ENCODE results near the gene LAMC1.
"Not testable (repeated sequence)": the region's sequence is repeated elsewhere in the genome, so short reads cannot be mapped to it uniquely, and the experiment has no call there.

Gene LAMC1

DNA sequence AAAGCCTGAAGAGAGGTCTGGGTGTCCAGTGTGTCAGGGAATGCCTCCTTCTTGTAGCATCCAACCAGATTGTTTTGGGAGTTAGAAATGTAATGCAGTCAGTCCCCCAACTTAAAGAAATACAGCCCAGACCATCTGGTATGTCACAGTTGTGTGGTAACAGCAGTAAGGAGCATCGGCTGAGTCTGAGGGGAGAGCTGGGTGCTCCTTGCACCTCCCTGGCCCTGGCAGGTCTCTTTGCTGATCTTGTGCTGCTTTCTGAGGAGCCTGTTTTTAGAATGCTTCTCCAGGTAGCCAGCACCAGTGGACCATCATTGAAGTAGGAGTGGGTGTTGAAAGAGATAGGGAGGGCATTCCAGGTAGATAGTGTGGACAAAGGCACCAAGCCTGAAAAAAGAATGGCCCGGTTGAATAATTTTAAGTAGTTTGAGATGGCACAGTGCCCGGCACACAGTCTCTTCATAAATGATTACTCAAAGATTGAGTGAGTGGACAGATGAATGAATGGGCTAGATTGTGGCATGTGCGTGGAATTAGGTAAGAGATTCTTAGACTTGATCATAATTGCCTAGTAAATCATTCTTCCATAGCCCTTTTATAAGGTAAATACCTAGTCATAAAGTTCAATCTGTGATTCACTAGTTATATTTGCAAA lies 46.5 kb downstream of the LAMC1 start:
- peaks cover 18% of the 10 kb centered on the region for H3K4me1 Mint-ChIP-seq
- TF ChIP-seq, protein P1, sequence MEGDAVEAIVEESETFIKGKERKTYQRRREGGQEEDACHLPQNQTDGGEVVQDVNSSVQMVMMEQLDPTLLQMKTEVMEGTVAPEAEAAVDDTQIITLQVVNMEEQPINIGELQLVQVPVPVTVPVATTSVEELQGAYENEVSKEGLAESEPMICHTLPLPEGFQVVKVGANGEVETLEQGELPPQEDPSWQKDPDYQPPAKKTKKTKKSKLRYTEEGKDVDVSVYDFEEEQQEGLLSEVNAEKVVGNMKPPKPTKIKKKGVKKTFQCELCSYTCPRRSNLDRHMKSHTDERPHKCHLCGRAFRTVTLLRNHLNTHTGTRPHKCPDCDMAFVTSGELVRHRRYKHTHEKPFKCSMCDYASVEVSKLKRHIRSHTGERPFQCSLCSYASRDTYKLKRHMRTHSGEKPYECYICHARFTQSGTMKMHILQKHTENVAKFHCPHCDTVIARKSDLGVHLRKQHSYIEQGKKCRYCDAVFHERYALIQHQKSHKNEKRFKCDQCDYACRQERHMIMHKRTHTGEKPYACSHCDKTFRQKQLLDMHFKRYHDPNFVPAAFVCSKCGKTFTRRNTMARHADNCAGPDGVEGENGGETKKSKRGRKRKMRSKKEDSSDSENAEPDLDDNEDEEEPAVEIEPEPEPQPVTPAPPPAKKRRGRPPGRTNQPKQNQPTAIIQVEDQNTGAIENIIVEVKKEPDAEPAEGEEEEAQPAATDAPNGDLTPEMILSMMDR (IDR thresholded peaks at IDR 0.05), result no peak
- peak overlapping the region; percentile 59 for H3K27ac Mint-ChIP-seq
- H3K4me3 Mint-ChIP-seq, result no peak overlapping the region
- H3K9me3 Mint-ChIP-seq, result peaks cover 34% of the 10 kb centered on the region
- H3K36me3 Mint-ChIP-seq (ENCODE audit: low read depth), result peaks cover 44% of the 10 kb centered on the region
- no peaks in the 10 kb centered on the region for H3K27me3 Mint-ChIP-seq (ENCODE audit: low read depth, poor library complexity)
- no peak for DNase-seq

DNA sequence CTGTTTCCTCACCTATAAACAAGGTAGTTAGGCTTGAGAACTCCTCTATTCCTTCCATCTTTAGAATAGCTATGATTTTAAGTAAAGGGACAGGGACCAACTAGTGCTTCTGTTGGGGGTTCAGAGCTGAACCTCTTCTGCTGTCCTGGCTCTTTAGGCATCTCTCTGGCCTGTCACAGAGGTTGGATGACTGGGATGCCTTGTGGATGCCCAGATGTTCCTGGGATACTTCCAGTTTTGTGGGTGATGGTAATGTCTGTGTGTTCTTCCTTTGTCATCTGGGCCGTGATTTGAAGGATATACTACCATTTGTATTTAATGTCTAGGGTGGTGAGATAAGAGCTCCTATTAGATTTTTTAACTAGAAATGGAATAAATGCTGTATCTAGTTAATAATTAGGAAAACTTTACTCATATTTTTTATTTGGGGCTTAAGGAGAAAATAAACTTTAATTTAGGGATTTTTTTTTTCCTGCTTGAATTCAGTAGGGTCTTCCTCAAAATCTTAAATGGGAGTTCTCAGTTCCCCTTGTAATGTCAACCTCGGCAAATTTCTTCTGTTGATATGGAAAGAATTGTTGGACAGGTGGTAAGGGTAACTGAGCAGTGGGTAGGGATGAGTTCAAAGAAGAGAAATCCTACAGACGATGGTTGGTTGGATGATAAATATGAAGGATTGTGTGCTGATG lies 47.2 kb downstream of the LAMC1 start:
- H3K27ac Mint-ChIP-seq, result peak overlapping the region; percentile 15
- TF ChIP-seq, protein P1 (IDR thresholded peaks at IDR 0.05), result no peak

DNA sequence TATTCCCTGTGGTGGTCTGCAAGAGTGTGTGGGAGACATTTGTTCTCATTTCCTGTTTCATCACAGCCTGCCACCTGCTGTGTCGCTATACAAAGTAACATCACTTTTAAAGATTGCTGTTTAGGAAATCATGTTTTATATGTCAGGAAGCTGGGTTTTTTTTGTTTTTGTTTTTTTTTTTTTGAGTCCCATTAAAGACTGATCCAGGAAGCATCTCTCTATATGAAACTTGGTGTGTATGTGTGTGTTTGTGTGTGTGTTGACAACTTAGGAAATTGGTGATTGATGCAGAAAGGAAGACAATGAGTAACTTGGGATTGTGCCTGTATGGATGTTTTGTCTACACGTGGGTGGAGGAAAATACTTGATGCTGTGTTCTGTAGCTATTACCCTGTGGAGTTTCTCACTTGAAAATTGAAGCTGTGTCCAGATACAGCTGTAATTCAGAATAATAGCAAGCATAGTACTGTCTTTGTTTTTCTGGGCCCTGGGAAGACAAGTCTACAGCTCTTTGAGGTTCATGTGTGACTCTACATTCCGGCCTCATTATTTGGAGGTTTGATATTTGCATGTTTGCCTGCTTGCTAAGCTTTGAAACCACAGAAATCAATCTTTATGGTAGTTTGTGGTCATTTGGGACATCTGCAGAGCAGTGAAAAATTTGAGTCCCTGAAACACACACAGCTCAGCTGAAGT lies 47.9 kb downstream of the LAMC1 start:
- TF ChIP-seq, protein P1 (IDR thresholded peaks at IDR 0.05), result no peak
- no peak overlapping the region for H3K4me3 Mint-ChIP-seq
- H3K36me3 Mint-ChIP-seq (ENCODE audit: low read depth), result peaks cover 39% of the 10 kb centered on the region
- H3K27ac Mint-ChIP-seq, result peak overlapping the region; percentile 1
- no peak for DNase-seq
- peaks cover 26% of the 10 kb centered on the region for H3K9me3 Mint-ChIP-seq
- peaks cover 18% of the 10 kb centered on the region for H3K4me1 Mint-ChIP-seq
- no peaks in the 10 kb centered on the region for H3K27me3 Mint-ChIP-seq (ENCODE audit: low read depth, poor library complexity)

More for the DNA sequence above, 47.2 kb downstream of the LAMC1 start:
- Mint-ChIP-seq H3K4me1 (peaks cover 18% of the 10 kb centered on the region), H3K4me3 (no peak overlapping the region), H3K9me3 (peaks cover 28% of the 10 kb centered on the region), H3K36me3 (ENCODE audit: low read depth) (peaks cover 38% of the 10 kb centered on the region), H3K27me3 (ENCODE audit: low read depth, poor library complexity) (no peaks in the 10 kb centered on the region)
- no peak for DNase-seq

DNA sequence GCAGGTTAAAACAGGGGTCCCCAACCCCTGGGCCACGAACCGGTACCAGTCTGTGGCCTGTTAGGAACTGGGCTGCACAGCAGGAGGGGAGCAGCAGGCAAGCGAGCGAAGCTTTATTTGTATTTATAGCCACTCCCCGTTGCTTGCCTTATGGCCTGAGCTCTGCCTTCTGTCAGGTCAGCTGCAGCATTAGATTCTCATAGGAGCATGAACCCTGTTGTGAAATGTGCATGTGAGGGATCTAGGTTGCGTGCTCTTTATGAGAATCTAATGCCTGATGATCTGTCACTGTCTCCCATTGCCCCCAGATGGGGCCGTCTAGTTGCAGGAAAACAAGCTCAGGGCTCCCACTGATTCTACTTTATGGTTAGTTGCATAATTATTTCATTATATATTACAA lies 49.4 kb downstream of the LAMC1 start:
- not testable (repeated sequence) for DNase-seq
- peaks cover 25% of the 10 kb centered on the region for H3K4me1 Mint-ChIP-seq

DNA sequence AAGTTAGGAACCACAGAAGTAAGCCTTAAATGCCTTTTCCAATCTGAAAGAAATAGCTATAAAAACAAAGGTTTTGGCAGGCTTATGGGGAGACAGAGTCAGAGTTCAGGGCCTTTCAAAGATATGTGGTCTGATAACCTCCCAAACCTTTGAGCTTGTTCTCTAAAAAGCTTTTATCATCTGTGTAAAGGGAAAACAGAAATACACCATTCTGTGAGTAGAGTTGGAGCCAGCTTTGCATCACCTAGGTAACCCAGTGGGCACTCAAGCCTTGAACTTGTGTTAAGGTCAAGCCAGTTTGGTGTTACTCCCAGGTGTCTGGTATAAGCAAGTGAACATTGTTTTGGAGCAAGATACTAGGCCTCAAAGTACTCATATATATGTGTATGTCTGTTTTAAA lies 50.1 kb downstream of the LAMC1 start:
- peaks cover 25% of the 10 kb centered on the region for H3K4me1 Mint-ChIP-seq
- H3K4me3 Mint-ChIP-seq, result no peak overlapping the region
- peaks cover 18% of the 10 kb centered on the region for H3K9me3 Mint-ChIP-seq
- H3K27ac Mint-ChIP-seq, result no peak overlapping the region
- TF ChIP-seq, protein P1 (IDR thresholded peaks at IDR 0.05), result no peak
- peaks cover 41% of the 10 kb centered on the region for H3K36me3 Mint-ChIP-seq (ENCODE audit: low read depth)
- DNase-seq, result no peak
- H3K27me3 Mint-ChIP-seq (ENCODE audit: low read depth, poor library complexity), result no peaks in the 10 kb centered on the region

More for the DNA sequence above, 49.4 kb downstream of the LAMC1 start:
- not testable (repeated sequence) for H3K4me3 Mint-ChIP-seq; H3K27me3 Mint-ChIP-seq (ENCODE audit: low read depth, poor library complexity); H3K27ac Mint-ChIP-seq
- H3K36me3 Mint-ChIP-seq (ENCODE audit: low read depth), result peaks cover 37% of the 10 kb centered on the region
- H3K9me3 Mint-ChIP-seq, result peaks cover 18% of the 10 kb centered on the region

DNA sequence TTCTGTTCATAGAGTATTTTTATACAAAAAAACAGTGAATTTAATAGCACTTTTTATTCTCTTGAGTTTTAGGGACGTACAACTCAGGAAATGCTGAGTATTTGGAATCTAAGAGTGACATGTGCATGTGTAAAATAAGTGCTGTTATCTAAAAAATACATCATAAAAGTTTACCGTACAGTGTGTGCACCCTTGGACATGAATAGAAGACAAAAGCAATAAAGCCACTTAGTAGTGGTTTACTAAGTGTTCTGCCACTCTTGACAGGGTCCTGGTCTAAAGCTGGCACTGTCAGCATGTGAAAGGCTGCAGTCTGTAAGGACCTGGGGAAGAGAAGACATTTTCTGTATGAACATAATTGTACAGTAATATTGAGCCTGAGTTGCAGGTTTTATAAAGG lies 51.0 kb downstream of the LAMC1 start:
- TF ChIP-seq, protein P1 (IDR thresholded peaks at IDR 0.05), result no peak
- Mint-ChIP-seq H3K4me1 (peaks cover 25% of the 10 kb centered on the region), H3K9me3 (peaks cover 18% of the 10 kb centered on the region), H3K4me3 (no peak overlapping the region), H3K27ac (no peak overlapping the region), H3K27me3 (ENCODE audit: low read depth, poor library complexity) (no peaks in the 10 kb centered on the region), H3K36me3 (ENCODE audit: low read depth) (peaks cover 41% of the 10 kb centered on the region)
- no peak for DNase-seq

All from nephron progenitor cell (in vitro differentiated cells).